HG03097 (cell line): ENCODE data around the gene PLA2G3.
"Not testable (repeated sequence)": the region's sequence is repeated elsewhere in the genome, so short reads cannot be mapped to it uniquely, and the experiment has no call there.

ENCODE experiments used
- ATAC-seq: cut with Tn5 transposase; IDR thresholded peaks from one replicate; pipeline ENCODE4 v1.9.1; 2021; ENCODE audit not compliant: unreplicated experiment, low FRiP score

The PLA2G3 gene

GRCh38 chr22:31103111-31103510, 37.2 kb downstream of the PLA2G3 start:
- no peak for ATAC-seq

- no peak for ATAC-seq
These were observed 37.7 kb downstream of the PLA2G3 start for GRCh38 chr22:31102441-31103081.

- no peak for ATAC-seq
These were observed 39.4 kb downstream of the PLA2G3 start for GRCh38 chr22:31100762-31101525.

GRCh38 chr22:31099841-31100761, 40.2 kb downstream of the PLA2G3 start:
- no peak for ATAC-seq

GRCh38 chr22:31099386-31099785, 40.9 kb downstream of the PLA2G3 start:
- no peak for ATAC-seq

GRCh38 chr22:31098632-31099110, 41.6 kb downstream of the PLA2G3 start:
- no peak for ATAC-seq

- no peak for ATAC-seq
These were observed 42.2 kb downstream of the PLA2G3 start for GRCh38 chr22:31097941-31098631.

- not testable (repeated sequence) for ATAC-seq
These were observed 42.8 kb downstream of the PLA2G3 start for GRCh38 chr22:31097539-31097938.

- ATAC-seq: no peak
These were observed 43.5 kb downstream of the PLA2G3 start for GRCh38 chr22:31096657-31097279.

- ATAC-seq: no peak
These were observed 44.6 kb downstream of the PLA2G3 start for GRCh38 chr22:31095637-31096249.

GRCh38 chr22:31094741-31095140, 45.6 kb downstream of the PLA2G3 start:
- ATAC-seq: no peak

- no peak for ATAC-seq
These were observed 46.2 kb downstream of the PLA2G3 start for GRCh38 chr22:31094021-31094551.

- ATAC-seq: no peak
These were observed 47.0 kb downstream of the PLA2G3 start for GRCh38 chr22:31093086-31093850.

- no peak for ATAC-seq
These were observed 48.1 kb downstream of the PLA2G3 start for GRCh38 chr22:31092161-31092560.

GRCh38 chr22:31091106-31091975, 49.0 kb downstream of the PLA2G3 start:
- no peak for ATAC-seq

- ATAC-seq: no peak
These were observed 49.9 kb downstream of the PLA2G3 start for GRCh38 chr22:31090217-31091085.
